OCI-LY7 (cell line): ENCODE measurements around the gene ABCA4. TPM values are rescaled to one million over a fixed set of nuclear protein-coding genes. Genes with fewer than 3 reads are reported as not detected.

Source experiments
- BruUV-seq: library from RNA; stranded (reverse); fragments of 400-500 nt; replicated peaks from 2 replicates; lab custom pipeline; 2021; lab: Mats Ljungman, UMichigan
- CTCF ChIA-PET: fragments of 300-600 bp; sonication (Branson Sonifier 250); formaldehyde crosslinking; loops from one replicate; lab custom pipeline; 2022; ENCODE audit warnings: antibody characterized with exemption; ENCODE audit not compliant: unreplicated experiment; lab: Charles Lee
- POLR2A ChIA-PET: fragments of 300-600 bp; sonication (Branson Sonifier 250); formaldehyde crosslinking; loops from one replicate; lab custom pipeline; 2022; ENCODE audit warnings: antibody characterized with exemption; lab: Charles Lee
- DNase-seq: peaks from one replicate; pipeline ENCODE4 v3.0.0-alpha.2; 2015; ENCODE audit warnings: low spot score
- H2AFZ ChIP-seq: fragments of 200-600 bp; sonication (generic), shearing (Covaris generic); 2 replicates; pipeline ENCODE4 v1.6.1; 2014; ENCODE audit warnings: mild to moderate bottlenecking, antibody characterized with exemption, low read length, moderate library complexity
- H3K27ac ChIP-seq: fragments of 200-600 bp; sonication (generic); 2 replicates; pipeline ENCODE4 v1.5.1; 2014; ENCODE audit warnings: mixed run types, low read depth, mild to moderate bottlenecking, moderate library complexity, low read length, inconsistent platforms; ENCODE audit not compliant: poor library complexity, severe bottlenecking
- H3K36me3 ChIP-seq: fragments of 200-600 bp; sonication (generic); 2 replicates; pipeline ENCODE4 v1.6.1; 2014; ENCODE audit warnings: mild to moderate bottlenecking, antibody characterized with exemption, low read length, moderate library complexity, mixed read lengths; ENCODE audit not compliant: insufficient read depth
- H3K4me1 ChIP-seq: fragments of 200-600 bp; sonication (generic); 2 replicates; pipeline ENCODE4 v1.5.1; 2014; ENCODE audit warnings: mild to moderate bottlenecking, low read length; ENCODE audit not compliant: insufficient read depth, poor library complexity, severe bottlenecking
- H3K4me2 ChIP-seq: fragments of 200-600 bp; sonication (generic); 2 replicates; pipeline ENCODE4 v1.6.1; 2014; ENCODE audit warnings: mild to moderate bottlenecking, low read length
- H3K4me3 ChIP-seq: fragments of 200-600 bp; sonication (generic); 2 replicates; pipeline ENCODE4 v1.5.1; 2014; ENCODE audit warnings: mild to moderate bottlenecking, low read depth, low read length; ENCODE audit not compliant: poor library complexity, severe bottlenecking
- H3K79me2 ChIP-seq: fragments of 200-600 bp; sonication (generic); 2 replicates; pipeline ENCODE4 v1.6.1; 2016; ENCODE audit warnings: low read depth, mild to moderate bottlenecking, low read length, moderate library complexity, mixed read lengths; ENCODE audit not compliant: insufficient read depth
- H3K9me2 ChIP-seq: fragments of 200-600 bp; sonication (generic); 2 replicates; pipeline ENCODE4 v1.6.1; 2016; ENCODE audit warnings: mild to moderate bottlenecking, low read length, mixed read lengths; ENCODE audit not compliant: insufficient read depth
- H3K9me3 ChIP-seq: fragments of 200-600 bp; sonication (generic); 2 replicates; pipeline ENCODE4 v1.6.1; 2014; ENCODE audit warnings: mild to moderate bottlenecking, mixed run types, low read length, mixed read lengths
- H4K20me1 ChIP-seq: fragments of 200-600 bp; sonication (generic); 2 replicates; pipeline ENCODE4 v1.6.1; 2014; ENCODE audit warnings: mild to moderate bottlenecking, antibody characterized with exemption, low read length, moderate library complexity, mixed read lengths; ENCODE audit not compliant: insufficient read depth
- CTCF ChIP-seq: fragments of 200-600 bp; sonication (generic); conservative IDR thresholded peaks from 2 replicates; pipeline ENCODE4 v1.5.1; 2014; ENCODE audit warnings: mild to moderate bottlenecking, antibody characterized with exemption, low read length, moderate library complexity, mixed read lengths
- EZH2phosphoT487 ChIP-seq: fragments of 200-600 bp; sonication (generic); IDR thresholded peaks from 2 replicates; pipeline ENCODE4 v1.6.1; 2018; ENCODE audit warnings: low read depth, borderline replicate concordance, mild to moderate bottlenecking, mixed run types, antibody characterized with exemption, low read length, moderate library complexity, mixed read lengths
- intact Hi-C: fragments of 100-400 bp; cut with micrococcal nuclease; formaldehyde crosslinking; loops from one replicate; pipeline ENCODE4 v1.10.0; 2022; ENCODE audit not compliant: unreplicated experiment
- total RNA-seq, 2 experiments: library from RNA; depleted of rRNA in 1 of 2; stranded (reverse); fragments of >200 nt in 1 of 2; shearing (Covaris generic) in 1 of 2; gene quantifications; 2 replicates each; pipeline ENCODE4 v1.2.3, GENCODE V29; 2014 to 2022

The ABCA4 gene
- total RNA-seq, 2 experiments from 2014 or later, result not detected

- DNase-seq, result no peak
- Histone ChIP-seq H3K27ac (no peak overlapping the region), H3K4me3 (no peak overlapping the region), H3K9me3 (no peaks in the 10 kb centered on the region), H3K4me1 (no peaks in the 10 kb centered on the region), H3K79me2 (no peaks in the 10 kb centered on the region), H4K20me1 (no peaks in the 10 kb centered on the region), H3K9me2 (no peaks in the 10 kb centered on the region), H3K4me2 (no peak overlapping the region), H3K36me3 (no peaks in the 10 kb centered on the region), H2AFZ (no peak overlapping the region)
- intact Hi-C loops, result no loop called here
- BruUV-seq, result no TSS peak
- TF ChIP-seq CTCF (no peak), EZH2phosphoT487 (no peak)
- ChIA-PET CTCF (interaction anchor here (0.9 kb wide), 1 partner anchor 9 kb away, joined by 3 read pairs; no protein-coding TSS in a partner anchor), POLR2A (no interaction called here)
These were observed 70.7 kb downstream of the ABCA4 start for GRCh38 chr1:94050254-94050653.

GRCh38 chr1:94049791-94050190, 71.2 kb downstream of the ABCA4 start:
- H4K20me1 ChIP-seq, result no peaks in the 10 kb centered on the region
- no peaks in the 10 kb centered on the region for H3K36me3 ChIP-seq
- TF ChIP-seq CTCF (no peak), EZH2phosphoT487 (no peak)
- intact Hi-C loops, result no loop called here
- H3K27ac ChIP-seq, result no peak overlapping the region
- no peaks in the 10 kb centered on the region for H3K9me3 ChIP-seq
- no peaks in the 10 kb centered on the region for H3K79me2 ChIP-seq
- BruUV-seq, result no TSS peak
- no peak overlapping the region for H3K4me2 ChIP-seq
- POLR2A ChIA-PET, result no interaction called here
- H2AFZ ChIP-seq, result no peak overlapping the region
- CTCF ChIA-PET, result no interaction called here
- DNase-seq, result no peak
- no peaks in the 10 kb centered on the region for H3K9me2 ChIP-seq
- no peaks in the 10 kb centered on the region for H3K4me1 ChIP-seq
- no peak overlapping the region for H3K4me3 ChIP-seq

GRCh38 chr1:94048413-94049164, 72.4 kb downstream of the ABCA4 start:
- no TSS peak for BruUV-seq
- Histone ChIP-seq H3K9me2 (no peaks in the 10 kb centered on the region), H4K20me1 (no peaks in the 10 kb centered on the region), H3K4me1 (no peaks in the 10 kb centered on the region), H3K79me2 (no peaks in the 10 kb centered on the region), H3K4me3 (no peak overlapping the region), H3K4me2 (no peak overlapping the region), H3K27ac (no peak overlapping the region), H3K36me3 (no peaks in the 10 kb centered on the region), H2AFZ (no peak overlapping the region), H3K9me3 (no peaks in the 10 kb centered on the region)
- DNase-seq, result no peak
- intact Hi-C loops, result no loop called here
- CTCF ChIA-PET, result no interaction called here
- POLR2A ChIA-PET, result no interaction called here
- no peak for TF ChIP-seq EZH2phosphoT487
- no peak for TF ChIP-seq CTCF
